Stimulated activated CD4-positive, alpha-beta T cell treated with anti-CD3 and anti-CD28 coated beads, Interleukin-2, amount 100 ng/mL, for 4 hours (primary cell): ENCODE results near the gene PPP1R37.

Experiments used
- DNase-seq: peaks from one replicate; pipeline ENCODE4 v3.0.0-alpha.2; 2020; ENCODE audit warnings: low read depth

Gene PPP1R37

GRCh38 chr19:45153339-45154063, 60.5 kb downstream of the PPP1R37 start:
- peak; percentile 49 for DNase-seq

- no peak for DNase-seq
Measured at GRCh38 chr19:45154064-45154827, 61.3 kb downstream of the PPP1R37 start.

- DNase-seq = no peak
Measured at GRCh38 chr19:45156011-45156630, 63.1 kb downstream of the PPP1R37 start.

GRCh38 chr19:45156751-45157150, 63.8 kb downstream of the PPP1R37 start:
- no peak for DNase-seq

GRCh38 chr19:45158503-45159209, 65.7 kb downstream of the PPP1R37 start:
- DNase-seq = no peak

GRCh38 chr19:45159210-45159970, 66.4 kb downstream of the PPP1R37 start:
- no peak for DNase-seq

- DNase-seq = no peak
Measured at GRCh38 chr19:45159971-45160324, 67.0 kb downstream of the PPP1R37 start.

- DNase-seq = no peak
Measured at GRCh38 chr19:45160870-45161737, 68.1 kb downstream of the PPP1R37 start, which contains the start of gene NKPD1. Gene NKPD1, minus strand, starts transcription at chr19:45160982. Its CDS starts 832 bp downstream, at chr19:45160150.

- no peak for DNase-seq
Measured at GRCh38 chr19:45161738-45162607, 69.0 kb downstream of the PPP1R37 start.

- no peak for DNase-seq
Measured at GRCh38 chr19:45162608-45163143, 69.7 kb downstream of the PPP1R37 start.

GRCh38 chr19:45163156-45163555, 70.2 kb downstream of the PPP1R37 start:
- no peak for DNase-seq

GRCh38 chr19:45163751-45164460, 70.9 kb downstream of the PPP1R37 start:
- no peak for DNase-seq

GRCh38 chr19:45164577-45165335, 71.8 kb downstream of the PPP1R37 start:
- DNase-seq = no peak

- DNase-seq = no peak
Measured at GRCh38 chr19:45166723-45167252, 73.8 kb downstream of the PPP1R37 start.

GRCh38 chr19:45168767-45169351, 75.9 kb downstream of the PPP1R37 start:
- DNase-seq = no peak

GRCh38 chr19:45169602-45170001, 76.6 kb downstream of the PPP1R37 start:
- DNase-seq = no peak
